ENCODE results near the gene KPNB1. TPM values are rescaled to one million over a fixed set of nuclear protein-coding genes. Genes with fewer than 3 reads are reported as not detected.

Gene KPNB1
- polyA plus RNA-seq, 1 donor from 2014 or later: 28.4 TPM

- Mint-ChIP-seq H3K4me1 (peaks cover 37 to 50% (median 46%) of the 10 kb centered on the region in 3 donors), H3K27ac (peak overlapping the region in 2 of 3 donors; percentile 77 to 80), H3K27me3 (peaks cover 3% of the 10 kb centered on the region), H3K36me3 (no peaks in the 10 kb centered on the region), H3K9me3 (no peaks in the 10 kb centered on the region), H3K4me3 (peak overlapping the region in 3 of 4 donors; percentile 6 to 70 (median 60))
These were observed 56.1 kb downstream of the KPNB1 start for GRCh38 chr17:47705536-47706530.

DNA sequence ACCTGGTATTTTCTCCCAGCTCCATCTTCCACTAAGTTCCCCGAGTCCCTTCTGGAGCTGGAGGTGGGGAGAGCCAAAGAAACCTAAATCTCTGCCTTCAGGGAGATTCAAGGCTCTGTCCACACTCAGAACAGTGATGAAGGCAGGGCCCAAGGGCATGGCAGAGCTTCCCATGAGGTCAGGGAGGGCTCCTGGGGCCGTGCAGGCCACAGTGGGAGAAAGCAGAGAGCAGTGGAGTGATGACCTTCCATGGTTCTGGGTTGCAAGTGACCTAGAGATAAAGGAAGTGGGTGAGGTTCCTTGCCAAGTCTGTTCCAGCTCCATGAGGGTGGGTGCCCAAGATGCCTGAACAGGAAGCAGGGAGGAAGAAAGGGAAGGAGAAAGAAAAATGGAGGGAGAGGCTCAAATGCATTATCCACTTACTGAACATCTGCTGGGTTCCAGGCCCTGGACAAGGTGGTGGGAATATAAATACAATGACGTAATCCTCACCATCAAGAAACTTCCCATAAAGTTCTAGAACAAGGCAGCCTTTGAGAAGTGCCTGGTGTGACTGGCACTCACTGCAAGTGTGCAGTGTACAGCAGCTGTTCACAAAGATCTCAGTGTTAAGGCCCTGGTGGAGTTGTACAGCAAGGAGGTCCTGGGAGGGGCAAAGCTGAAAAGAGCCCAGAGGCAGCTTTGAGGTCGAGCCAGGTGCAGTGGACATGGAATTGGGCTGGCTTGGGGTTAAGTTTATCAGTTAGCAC is 57.5 kb downstream of the KPNB1 start:
- H3K27ac Mint-ChIP-seq: peak overlapping the region; percentile 42 to 80 (median 67)
- H3K4me3 Mint-ChIP-seq: peak overlapping the region in 2 of 4 donors; percentile 54 to 76
- H3K27me3 Mint-ChIP-seq: peaks cover 3% of the 10 kb centered on the region
- H3K4me1 Mint-ChIP-seq: peaks cover 42 to 49% (median 42%) of the 10 kb centered on the region in 3 donors
- H3K9me3 Mint-ChIP-seq: no peaks in the 10 kb centered on the region
- no peaks in the 10 kb centered on the region for H3K36me3 Mint-ChIP-seq

DNA sequence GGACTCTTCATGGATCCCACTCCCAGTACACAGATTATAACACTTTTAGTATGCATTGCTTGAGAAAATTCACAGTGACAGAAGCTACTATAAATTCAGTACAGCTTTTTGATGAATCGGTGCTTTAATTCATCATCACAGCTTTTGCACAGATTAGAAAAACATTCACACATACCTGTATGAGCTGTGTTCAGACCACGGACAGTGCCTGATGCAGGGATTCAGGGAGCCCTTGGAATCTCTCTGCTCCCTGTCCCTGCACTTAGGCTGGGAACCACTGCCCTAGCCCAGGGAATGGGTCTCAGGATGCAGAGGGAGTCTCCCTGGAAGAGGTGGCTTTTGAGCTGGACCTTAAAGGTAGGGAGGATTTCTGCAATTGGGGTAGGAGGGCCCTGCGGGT is 58.2 kb downstream of the KPNB1 start:
- Mint-ChIP-seq H3K4me3 (no peak overlapping the region), H3K4me1 (peaks cover 40 to 52% (median 43%) of the 10 kb centered on the region in 3 donors), H3K9me3 (no peaks in the 10 kb centered on the region), H3K36me3 (no peaks in the 10 kb centered on the region), H3K27me3 (peaks cover 3% of the 10 kb centered on the region), H3K27ac (no peak overlapping the region)

GRCh38 chr17:47708312-47708863 is 58.7 kb downstream of the KPNB1 start:
- no peaks in the 10 kb centered on the region for H3K9me3 Mint-ChIP-seq
- no peaks in the 10 kb centered on the region for H3K36me3 Mint-ChIP-seq
- H3K27me3 Mint-ChIP-seq: peaks cover 3% of the 10 kb centered on the region
- H3K4me3 Mint-ChIP-seq: no peak overlapping the region
- H3K27ac Mint-ChIP-seq: no peak overlapping the region
- peaks cover 41 to 51% (median 44%) of the 10 kb centered on the region in 3 donors for H3K4me1 Mint-ChIP-seq

DNA sequence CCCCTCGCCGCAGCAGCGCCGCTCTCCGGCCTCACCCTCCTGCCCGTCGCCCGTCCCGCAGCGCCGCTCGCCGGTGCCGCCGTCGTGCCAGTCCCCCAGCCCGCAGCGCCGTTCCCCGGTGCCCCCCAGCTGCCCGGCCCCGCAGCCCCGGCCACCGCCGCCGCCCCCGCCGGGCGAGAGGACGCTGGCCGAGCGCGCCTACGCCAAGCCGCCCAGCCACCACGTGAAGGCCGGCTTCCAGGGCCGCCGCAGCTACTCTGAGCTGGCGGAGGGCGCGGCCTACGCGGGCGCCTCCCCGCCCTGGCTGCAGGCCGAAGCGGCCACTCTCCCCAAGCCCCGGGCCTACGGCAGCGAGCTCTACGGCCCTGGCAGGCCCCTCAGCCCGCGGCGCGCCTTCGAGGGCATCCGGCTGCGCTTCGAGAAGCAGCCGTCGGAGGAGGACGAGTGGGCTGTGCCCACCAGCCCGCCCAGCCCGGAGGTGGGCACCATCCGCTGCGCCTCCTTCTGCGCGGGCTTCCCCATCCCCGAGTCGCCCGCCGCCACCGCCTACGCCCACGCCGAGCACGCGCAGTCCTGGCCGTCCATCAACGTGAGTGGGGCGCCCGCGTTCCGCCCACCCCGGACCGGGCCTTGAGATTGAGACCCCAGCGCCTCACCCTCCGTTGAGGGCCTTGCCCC is 59.3 kb downstream of the KPNB1 start:
- no peaks in the 10 kb centered on the region for H3K9me3 Mint-ChIP-seq
- H3K27ac Mint-ChIP-seq: no peak overlapping the region
- peaks cover 3% of the 10 kb centered on the region for H3K27me3 Mint-ChIP-seq
- no peak overlapping the region for H3K4me3 Mint-ChIP-seq
- H3K36me3 Mint-ChIP-seq: no peaks in the 10 kb centered on the region
- peaks cover 37 to 48% (median 43%) of the 10 kb centered on the region in 3 donors for H3K4me1 Mint-ChIP-seq

- Mint-ChIP-seq H3K36me3 (no peaks in the 10 kb centered on the region), H3K9me3 (no peaks in the 10 kb centered on the region), H3K4me3 (peak overlapping the region in 1 of 4 donors; percentile 22), H3K4me1 (peaks cover 37 to 48% (median 43%) of the 10 kb centered on the region in 3 donors), H3K27ac (peak overlapping the region in 1 of 3 donors; percentile 42), H3K27me3 (peaks cover 3% of the 10 kb centered on the region)
These were observed 59.9 kb downstream of the KPNB1 start for GRCh38 chr17:47709594-47709993.

GRCh38 chr17:47711366-47712099 is 61.8 kb downstream of the KPNB1 start:
- H3K36me3 Mint-ChIP-seq: no peaks in the 10 kb centered on the region
- peaks cover 2% of the 10 kb centered on the region for H3K27me3 Mint-ChIP-seq
- H3K9me3 Mint-ChIP-seq: no peaks in the 10 kb centered on the region
- H3K4me1 Mint-ChIP-seq: peaks cover 43 to 46% (median 43%) of the 10 kb centered on the region in 3 donors
- peak overlapping the region in 2 of 4 donors; percentile 39 to 52 for H3K4me3 Mint-ChIP-seq
- peak overlapping the region in 1 of 3 donors; percentile 4 for H3K27ac Mint-ChIP-seq

- Mint-ChIP-seq H3K36me3 (no peaks in the 10 kb centered on the region), H3K4me3 (peak overlapping the region in 2 of 4 donors; percentile 78 to 85), H3K4me1 (peaks cover 44 to 46% (median 44%) of the 10 kb centered on the region in 3 donors), H3K27me3 (peaks cover 2% of the 10 kb centered on the region), H3K27ac (peak overlapping the region in 1 of 3 donors; percentile 71), H3K9me3 (no peaks in the 10 kb centered on the region)
These were observed 62.8 kb downstream of the KPNB1 start for GRCh38 chr17:47712330-47713023.

DNA sequence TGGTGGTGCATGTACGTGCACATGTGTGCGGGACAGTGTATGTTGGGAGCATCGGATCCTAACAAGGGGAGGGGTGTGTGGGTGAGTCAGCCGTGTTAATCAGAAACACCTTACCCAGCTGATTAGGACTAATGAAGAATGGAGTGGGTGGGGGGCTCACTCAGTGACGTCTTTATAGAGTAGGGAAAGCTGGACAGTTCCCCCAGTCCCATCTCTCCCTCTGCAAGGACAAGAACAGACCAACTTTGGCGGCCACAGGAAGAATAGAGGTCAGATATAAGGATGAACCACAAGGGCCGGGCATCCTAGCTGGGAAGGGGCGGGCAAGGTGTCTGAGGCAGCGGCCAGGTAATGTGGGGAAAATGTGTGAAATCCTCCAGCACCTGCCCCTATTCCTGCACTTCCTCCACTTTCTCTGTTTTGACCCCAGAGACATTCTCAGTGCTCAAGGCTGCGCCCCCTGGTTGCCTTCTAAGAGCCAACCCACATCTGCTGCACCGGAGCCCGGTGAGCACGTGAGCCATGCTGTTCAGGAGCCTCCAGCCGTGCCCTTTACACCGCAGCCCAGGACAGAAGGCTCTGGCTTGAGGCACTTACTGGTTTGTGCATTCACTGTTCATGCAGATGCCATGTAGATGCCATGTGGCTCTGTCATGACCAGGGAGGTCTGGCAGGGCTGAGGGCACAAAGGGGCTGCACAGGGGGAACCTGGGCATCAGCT is 64.4 kb downstream of the KPNB1 start:
- peaks cover 60 to 61% (median 60%) of the 10 kb centered on the region in 3 donors for H3K4me1 Mint-ChIP-seq
- H3K9me3 Mint-ChIP-seq: no peaks in the 10 kb centered on the region
- no peaks in the 10 kb centered on the region for H3K36me3 Mint-ChIP-seq
- H3K27me3 Mint-ChIP-seq: peaks cover 2% of the 10 kb centered on the region
- peak overlapping the region in 2 of 3 donors; percentile 53 to 69 for H3K27ac Mint-ChIP-seq
- H3K4me3 Mint-ChIP-seq: peak overlapping the region; percentile 4 to 85 (median 63)

- Mint-ChIP-seq H3K4me3 (peak overlapping the region; percentile 22 to 85 (median 63)), H3K4me1 (peaks cover 59 to 67% (median 65%) of the 10 kb centered on the region in 3 donors), H3K27me3 (peaks cover 4% of the 10 kb centered on the region)
These were observed 65.2 kb downstream of the KPNB1 start for GRCh38 chr17:47714773-47715396.

DNA sequence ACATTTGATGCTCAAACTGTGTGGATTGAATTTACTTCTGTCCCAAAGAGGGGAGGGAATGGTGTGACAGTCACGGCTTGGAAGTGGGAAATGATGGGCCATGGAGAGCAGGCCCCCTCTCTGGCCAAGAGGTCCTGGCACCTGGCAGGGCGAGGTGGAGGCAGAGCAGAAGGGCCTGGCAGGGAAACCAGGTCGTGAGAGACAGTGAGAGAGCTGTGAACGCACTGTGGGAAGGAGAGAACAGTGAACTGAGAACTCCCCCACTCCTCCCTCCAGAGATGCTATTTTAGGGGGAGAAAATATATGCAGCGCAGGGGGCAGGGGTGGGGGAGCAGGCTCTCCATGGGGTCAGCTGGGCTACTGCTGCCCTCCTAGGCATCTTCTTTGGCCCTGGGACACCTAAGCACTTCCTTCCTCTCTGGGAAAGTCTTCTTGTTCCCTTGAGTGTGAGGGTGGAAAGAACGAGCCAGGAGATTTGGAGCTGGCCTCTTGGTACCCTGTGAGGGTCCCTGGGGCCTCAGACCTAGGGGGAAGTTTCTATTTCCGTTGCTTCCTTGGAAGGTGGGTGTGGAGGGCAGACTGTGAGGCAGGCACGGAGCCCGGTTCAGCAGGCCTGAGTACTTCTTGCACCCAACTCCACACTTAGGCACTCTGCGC is 66.1 kb downstream of the KPNB1 start:
- H3K27me3 Mint-ChIP-seq: peaks cover 11% of the 10 kb centered on the region
- no peaks in the 10 kb centered on the region for H3K36me3 Mint-ChIP-seq
- H3K27ac Mint-ChIP-seq: peak overlapping the region; percentile 41 to 80 (median 69)
- no peaks in the 10 kb centered on the region for H3K9me3 Mint-ChIP-seq
- peaks cover 59 to 71% (median 68%) of the 10 kb centered on the region in 3 donors for H3K4me1 Mint-ChIP-seq
- H3K4me3 Mint-ChIP-seq: peak overlapping the region in 3 of 4 donors; percentile 48 to 85 (median 78)

More at GRCh38 chr17:47714773-47715396, 65.2 kb downstream of the KPNB1 start:
- Mint-ChIP-seq H3K27ac (peak overlapping the region; percentile 41 to 86 (median 69)), H3K9me3 (no peaks in the 10 kb centered on the region), H3K36me3 (no peaks in the 10 kb centered on the region)

- H3K4me1 Mint-ChIP-seq: peaks cover 59 to 75% (median 69%) of the 10 kb centered on the region in 3 donors
- peak overlapping the region in 1 of 3 donors; percentile 69 for H3K27ac Mint-ChIP-seq
- peak overlapping the region in 2 of 4 donors; percentile 74 to 83 for H3K4me3 Mint-ChIP-seq
- peaks cover 15% of the 10 kb centered on the region for H3K27me3 Mint-ChIP-seq
- no peaks in the 10 kb centered on the region for H3K9me3 Mint-ChIP-seq
- no peaks in the 10 kb centered on the region for H3K36me3 Mint-ChIP-seq
These were observed 66.7 kb downstream of the KPNB1 start for GRCh38 chr17:47716375-47716774.

All from IgD-negative memory B cell (primary cell).